Measurements from ENCODE around the gene LZTR1.

The LZTR1 gene

GRCh38 chr22:21031545-21032036, 49.5 kb downstream of the LZTR1 start:
- Histone ChIP-seq H4K20me1 (ENCODE audit: insufficient read depth) (no peaks in the 10 kb centered on the region), H3K27me3 (ENCODE audit: insufficient read depth, low read depth) (peaks cover 3% of the 10 kb centered on the region; the same call in 1 of the 2 replicates), H2AFZ (ENCODE audit: low read depth) (no peak overlapping the region), H3K79me2 (ENCODE audit: insufficient read depth, low read depth) (no peaks in the 10 kb centered on the region), H3K4me2 (no peak overlapping the region), H3K36me3 (ENCODE audit: insufficient read depth) (no peaks in the 10 kb centered on the region), H3K4me1 (ENCODE audit: low read depth, poor library complexity, severe bottlenecking) (no peaks in the 10 kb centered on the region), H3K27ac (no peak overlapping the region), H3K9ac (no peak overlapping the region), H3K4me3 (IDR thresholded peaks at IDR 0.05; ENCODE audit: insufficient read depth, low read depth, low read length) (no peak overlapping the region)
- TF ChIP-seq, protein P1, sequence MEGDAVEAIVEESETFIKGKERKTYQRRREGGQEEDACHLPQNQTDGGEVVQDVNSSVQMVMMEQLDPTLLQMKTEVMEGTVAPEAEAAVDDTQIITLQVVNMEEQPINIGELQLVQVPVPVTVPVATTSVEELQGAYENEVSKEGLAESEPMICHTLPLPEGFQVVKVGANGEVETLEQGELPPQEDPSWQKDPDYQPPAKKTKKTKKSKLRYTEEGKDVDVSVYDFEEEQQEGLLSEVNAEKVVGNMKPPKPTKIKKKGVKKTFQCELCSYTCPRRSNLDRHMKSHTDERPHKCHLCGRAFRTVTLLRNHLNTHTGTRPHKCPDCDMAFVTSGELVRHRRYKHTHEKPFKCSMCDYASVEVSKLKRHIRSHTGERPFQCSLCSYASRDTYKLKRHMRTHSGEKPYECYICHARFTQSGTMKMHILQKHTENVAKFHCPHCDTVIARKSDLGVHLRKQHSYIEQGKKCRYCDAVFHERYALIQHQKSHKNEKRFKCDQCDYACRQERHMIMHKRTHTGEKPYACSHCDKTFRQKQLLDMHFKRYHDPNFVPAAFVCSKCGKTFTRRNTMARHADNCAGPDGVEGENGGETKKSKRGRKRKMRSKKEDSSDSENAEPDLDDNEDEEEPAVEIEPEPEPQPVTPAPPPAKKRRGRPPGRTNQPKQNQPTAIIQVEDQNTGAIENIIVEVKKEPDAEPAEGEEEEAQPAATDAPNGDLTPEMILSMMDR (conservative IDR thresholded peaks at IDR 0.05; ENCODE audit: low read depth, low read length) = no peak

DNA sequence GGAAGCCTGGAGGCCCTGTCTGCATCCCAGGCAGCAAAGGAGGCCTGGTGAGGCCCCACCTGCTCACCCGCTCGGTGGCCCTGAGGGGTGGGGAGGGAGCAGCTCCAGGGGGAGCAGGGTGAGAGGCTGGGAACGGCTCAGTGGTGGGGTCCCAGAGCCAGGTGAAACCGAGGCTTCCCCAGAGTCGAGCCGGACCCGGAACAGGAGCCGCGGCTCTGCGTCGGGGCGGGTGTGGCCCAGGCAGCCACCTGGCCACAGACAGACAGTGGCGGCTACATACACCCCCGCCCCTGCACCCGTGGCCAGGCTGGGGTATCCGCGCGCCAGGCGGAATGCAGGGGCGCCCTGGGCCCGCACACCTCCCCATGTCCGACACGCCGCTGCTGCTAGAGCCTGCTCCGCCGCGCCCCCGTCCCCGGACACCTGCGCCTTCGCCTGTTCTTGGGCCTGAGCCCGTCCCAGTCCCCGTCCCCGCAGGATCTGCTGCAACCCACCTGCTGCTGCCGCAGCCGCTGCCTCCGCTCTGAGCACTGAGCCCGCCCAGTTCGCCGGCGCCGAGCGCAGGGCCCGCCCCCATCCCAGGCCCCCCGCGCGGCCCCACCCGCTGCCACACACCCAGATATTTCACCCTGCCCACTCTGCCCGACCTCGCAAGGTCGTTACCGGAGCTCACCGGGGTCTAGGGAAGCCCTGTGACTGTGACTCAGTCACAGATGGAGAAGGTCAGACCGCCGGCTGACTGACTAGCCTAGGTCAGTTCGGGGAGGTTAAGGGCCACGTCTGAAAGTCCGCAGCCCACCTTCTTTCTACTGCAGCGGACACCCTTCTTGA, 50.2 kb downstream of the LZTR1 start, which contains the start of gene SLC7A4:
Gene SLC7A4 (minus strand): TSS at position 525 of the 831 bp plus-strand sequence. CDS start 749 bp downstream, outside the sequence.
- H4K20me1 ChIP-seq (ENCODE audit: insufficient read depth) = no peaks in the 10 kb centered on the region
- H3K36me3 ChIP-seq (ENCODE audit: insufficient read depth) = no peaks in the 10 kb centered on the region
- H3K79me2 ChIP-seq (ENCODE audit: insufficient read depth, low read depth) = no peaks in the 10 kb centered on the region
- no peak within 1 kb of the TSS for H3K4me3 ChIP-seq (IDR thresholded peaks at IDR 0.05; ENCODE audit: insufficient read depth, low read depth, low read length)
- no peak within 1 kb of the TSS for H3K4me2 ChIP-seq
- H3K27me3 ChIP-seq (ENCODE audit: insufficient read depth, low read depth) = peaks cover 3% of the 10 kb centered on the region; the same call in 1 of the 2 replicates
- H2AFZ ChIP-seq (ENCODE audit: low read depth) = no peak within 1 kb of the TSS
- no peak within 1 kb of the TSS for H3K27ac ChIP-seq
- no peaks in the 10 kb centered on the region for H3K4me1 ChIP-seq (ENCODE audit: low read depth, poor library complexity, severe bottlenecking)
- TF ChIP-seq, protein P1 (conservative IDR thresholded peaks at IDR 0.05; ENCODE audit: low read depth, low read length) = no peak
- H3K9ac ChIP-seq = no peak within 1 kb of the TSS

DNA sequence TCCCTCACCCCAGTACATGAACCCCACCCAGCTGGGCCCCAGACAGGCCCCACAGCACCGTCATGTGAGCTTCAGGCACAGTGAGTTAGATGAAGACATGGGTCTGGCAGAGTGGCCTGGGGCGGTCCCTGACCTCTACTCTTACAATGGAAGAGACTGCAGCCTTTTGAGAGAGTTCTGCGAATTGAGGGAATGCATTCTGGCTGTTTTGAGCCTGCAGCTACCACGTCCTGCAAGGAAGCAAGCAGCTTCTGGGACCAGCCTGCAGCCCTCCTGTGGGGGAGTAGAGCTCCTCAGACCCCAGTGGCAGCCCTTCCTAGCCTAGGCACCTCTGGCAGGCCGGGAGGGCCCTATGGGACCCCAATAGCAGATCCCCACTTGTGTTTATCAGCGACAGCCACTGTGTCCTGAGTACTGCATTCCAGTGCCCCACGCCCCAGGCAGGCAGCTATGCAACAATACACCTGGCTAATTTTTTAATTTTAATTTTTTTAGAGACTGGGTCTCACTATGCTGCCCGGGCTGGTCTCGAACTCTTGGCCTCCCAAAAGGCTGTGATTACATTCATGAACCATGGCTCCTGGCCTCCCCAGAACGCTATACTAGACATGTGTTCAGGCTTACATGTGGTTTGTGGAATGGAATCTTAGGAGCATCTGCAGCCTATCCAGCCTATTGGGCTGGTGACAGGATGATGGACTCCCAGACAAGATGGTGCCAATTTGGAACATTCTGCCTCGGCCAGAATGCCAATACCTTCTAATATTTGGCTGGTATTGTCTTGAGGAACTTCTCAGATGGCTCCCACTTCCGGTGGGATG, 51.0 kb downstream of the LZTR1 start:
- no peak overlapping the region for H3K4me3 ChIP-seq (IDR thresholded peaks at IDR 0.05; ENCODE audit: insufficient read depth, low read depth, low read length)
- H3K4me2 ChIP-seq = no peak overlapping the region
- no peaks in the 10 kb centered on the region for H3K79me2 ChIP-seq (ENCODE audit: insufficient read depth, low read depth)
- TF ChIP-seq, protein P1 (conservative IDR thresholded peaks at IDR 0.05; ENCODE audit: low read depth, low read length) = no peak
- H3K36me3 ChIP-seq (ENCODE audit: insufficient read depth) = no peaks in the 10 kb centered on the region
- no peak overlapping the region for H3K9ac ChIP-seq
- H3K4me1 ChIP-seq (ENCODE audit: low read depth, poor library complexity, severe bottlenecking) = no peaks in the 10 kb centered on the region
- peaks cover 3% of the 10 kb centered on the region; the same call in 1 of the 2 replicates for H3K27me3 ChIP-seq (ENCODE audit: insufficient read depth, low read depth)
- H4K20me1 ChIP-seq (ENCODE audit: insufficient read depth) = no peaks in the 10 kb centered on the region
- no peak overlapping the region for H3K27ac ChIP-seq
- no peak overlapping the region for H2AFZ ChIP-seq (ENCODE audit: low read depth)

DNA sequence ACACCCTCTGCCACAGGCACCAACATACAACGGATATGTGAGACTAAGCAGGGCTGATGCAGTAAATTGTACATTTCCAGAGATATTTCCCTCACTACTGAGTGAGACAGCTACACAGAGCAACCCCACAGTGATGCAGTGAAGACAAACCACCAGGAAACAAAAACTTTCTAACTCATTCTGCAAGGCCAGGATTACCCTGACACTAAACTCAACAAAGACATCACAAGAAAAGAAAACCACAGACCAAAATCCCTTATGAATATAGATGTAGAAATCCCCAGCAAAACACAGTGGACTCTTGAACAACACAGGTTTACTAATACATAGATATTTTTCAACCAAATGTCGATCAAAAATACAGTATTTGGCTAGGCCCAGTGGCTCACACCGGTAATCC, 51.8 kb downstream of the LZTR1 start:
- TF ChIP-seq, protein P1 (conservative IDR thresholded peaks at IDR 0.05; ENCODE audit: low read depth, low read length) = no peak
- H3K36me3 ChIP-seq (ENCODE audit: insufficient read depth) = no peaks in the 10 kb centered on the region
- H3K4me1 ChIP-seq (ENCODE audit: low read depth, poor library complexity, severe bottlenecking) = no peaks in the 10 kb centered on the region
- no peak overlapping the region for H3K4me2 ChIP-seq
- no peak overlapping the region for H3K4me3 ChIP-seq (IDR thresholded peaks at IDR 0.05; ENCODE audit: insufficient read depth, low read depth, low read length)
- no peak overlapping the region for H2AFZ ChIP-seq (ENCODE audit: low read depth)
- peaks cover 3% of the 10 kb centered on the region; the same call in 1 of the 2 replicates for H3K27me3 ChIP-seq (ENCODE audit: insufficient read depth, low read depth)
- no peaks in the 10 kb centered on the region for H3K79me2 ChIP-seq (ENCODE audit: insufficient read depth, low read depth)
- no peaks in the 10 kb centered on the region for H4K20me1 ChIP-seq (ENCODE audit: insufficient read depth)
- no peak overlapping the region for H3K9ac ChIP-seq
- H3K27ac ChIP-seq = no peak overlapping the region

Measured in KMS-11 (cell line).